Chondrocyte (in vitro differentiated cells): ENCODE measurements around the gene SMYD2. TPM values are rescaled to one million over a fixed set of nuclear protein-coding genes. Genes with fewer than 3 reads are reported as not detected.

Experiments used
- DNase-seq: peaks from one replicate; pipeline ENCODE4 v3.0.0; 2021; ENCODE audit warnings: mixed read lengths, low spot score
- H3K27ac Mint-ChIP-seq: one replicate; pipeline ENCODE4 v1.8.0; 2021; ENCODE audit warnings: mild to moderate bottlenecking, moderate library complexity, mixed read lengths; ENCODE audit not compliant: unreplicated experiment
- H3K27me3 Mint-ChIP-seq: 2 replicates; pipeline ENCODE4 v1.8.0; 2021; ENCODE audit warnings: low read depth, mixed read lengths
- H3K36me3 Mint-ChIP-seq: 2 replicates; pipeline ENCODE4 v1.8.0; 2021; ENCODE audit warnings: low read depth, mixed read lengths
- H3K4me1 Mint-ChIP-seq: 2 replicates; pipeline ENCODE4 v1.8.0; 2021; ENCODE audit warnings: low read depth, mild to moderate bottlenecking, mixed read lengths
- H3K4me3 Mint-ChIP-seq: one replicate; pipeline ENCODE4 v1.8.0; 2021; ENCODE audit warnings: mild to moderate bottlenecking, moderate library complexity, mixed read lengths; ENCODE audit not compliant: unreplicated experiment
- H3K9me3 Mint-ChIP-seq: 2 replicates; pipeline ENCODE4 v1.8.0; 2021; ENCODE audit warnings: low read depth, mixed read lengths
- total RNA-seq: library from RNA; stranded (reverse); gene quantifications from 3 replicates; pipeline ENCODE4 v1.2.1, GENCODE V29; 2021
- TF ChIP-seq, protein P1 (sequence below): fragments of 200-600 bp; sonication (generic); IDR thresholded peaks from 2 replicates; pipeline ENCODE4 v1.5.0; 2021; ENCODE audit warnings: antibody characterized with exemption, mild to moderate bottlenecking, moderate library complexity

Gene SMYD2
- total RNA-seq, 1 donor from 2014 or later: 50.3 TPM

DNA sequence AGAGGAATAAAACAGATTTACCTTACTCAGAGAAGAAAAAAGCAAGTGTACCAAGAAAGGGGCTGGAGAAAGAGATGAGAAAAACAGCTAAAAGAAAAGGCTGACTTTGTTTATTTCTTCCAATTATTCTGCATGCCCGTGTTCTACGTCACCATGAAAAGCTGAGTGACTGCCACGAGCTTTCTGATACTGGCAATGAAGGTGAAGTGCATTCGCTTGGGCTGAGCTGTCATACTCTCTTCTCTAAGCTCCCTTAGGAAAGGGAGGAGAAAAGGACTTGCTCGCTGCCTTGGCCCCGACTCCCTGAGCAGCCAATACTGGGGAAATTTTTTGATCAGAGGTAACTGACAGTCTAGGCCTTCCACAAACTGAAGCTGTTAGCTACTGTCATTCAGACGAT is 105.4 kb downstream of the SMYD2 start:
- Mint-ChIP-seq H3K4me1 (peaks cover 43% of the 10 kb centered on the region), H3K27me3 (no peaks in the 10 kb centered on the region), H3K36me3 (peaks cover 43% of the 10 kb centered on the region), H3K27ac (peak overlapping the region; percentile 99), H3K9me3 (no peaks in the 10 kb centered on the region), H3K4me3 (no peak overlapping the region)
- TF ChIP-seq, protein P1, sequence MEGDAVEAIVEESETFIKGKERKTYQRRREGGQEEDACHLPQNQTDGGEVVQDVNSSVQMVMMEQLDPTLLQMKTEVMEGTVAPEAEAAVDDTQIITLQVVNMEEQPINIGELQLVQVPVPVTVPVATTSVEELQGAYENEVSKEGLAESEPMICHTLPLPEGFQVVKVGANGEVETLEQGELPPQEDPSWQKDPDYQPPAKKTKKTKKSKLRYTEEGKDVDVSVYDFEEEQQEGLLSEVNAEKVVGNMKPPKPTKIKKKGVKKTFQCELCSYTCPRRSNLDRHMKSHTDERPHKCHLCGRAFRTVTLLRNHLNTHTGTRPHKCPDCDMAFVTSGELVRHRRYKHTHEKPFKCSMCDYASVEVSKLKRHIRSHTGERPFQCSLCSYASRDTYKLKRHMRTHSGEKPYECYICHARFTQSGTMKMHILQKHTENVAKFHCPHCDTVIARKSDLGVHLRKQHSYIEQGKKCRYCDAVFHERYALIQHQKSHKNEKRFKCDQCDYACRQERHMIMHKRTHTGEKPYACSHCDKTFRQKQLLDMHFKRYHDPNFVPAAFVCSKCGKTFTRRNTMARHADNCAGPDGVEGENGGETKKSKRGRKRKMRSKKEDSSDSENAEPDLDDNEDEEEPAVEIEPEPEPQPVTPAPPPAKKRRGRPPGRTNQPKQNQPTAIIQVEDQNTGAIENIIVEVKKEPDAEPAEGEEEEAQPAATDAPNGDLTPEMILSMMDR: no peak
- DNase-seq: no peak
